Spleen (tissue), 7 donors: ENCODE data around the gene PIP5K1B.

ENCODE experiments used
- CTCF ChIP-seq, 11 experiments: fragments of 200-600 bp in 7 of 11; fragments of 450-650 bp in 4 of 11; sonication (generic) in 4 of 11; IDR thresholded peaks in 8 of 11; conservative IDR thresholded peaks in 3 of 11; 1 replicate in 7 of 11; 2 replicates in 4 of 11; pipeline versions ENCODE4 v1.4.0 to v1.8.0; 2016 to 2021; ENCODE audit warnings: antibody characterized with exemption in 11 of 11, inconsistent platforms in 4 of 11, mild to moderate bottlenecking in 1 of 11
- POLR2A ChIP-seq, 3 donors: fragments of 450-650 bp; IDR thresholded peaks; one replicate each; pipeline ENCODE4 v1.5.1; 2017; ENCODE audit warnings: antibody characterized with exemption in 3 of 3, mild to moderate bottlenecking in 1 of 3
- POLR2AphosphoS5 ChIP-seq, 3 donors: sonication (generic); formaldehyde crosslinking; IDR thresholded peaks; one replicate each; pipeline ENCODE4 v1.5.1; 2017; ENCODE audit warnings: antibody characterized with exemption in 3 of 3
- donor health status: DM: no; HTN: no; CAD: no; lungs with moderate emphysema.
- donor health status: DM: no; HTN: no; CAD: no.
- donor health status: DM: no; HTN: no; CAD: no.

DNA sequence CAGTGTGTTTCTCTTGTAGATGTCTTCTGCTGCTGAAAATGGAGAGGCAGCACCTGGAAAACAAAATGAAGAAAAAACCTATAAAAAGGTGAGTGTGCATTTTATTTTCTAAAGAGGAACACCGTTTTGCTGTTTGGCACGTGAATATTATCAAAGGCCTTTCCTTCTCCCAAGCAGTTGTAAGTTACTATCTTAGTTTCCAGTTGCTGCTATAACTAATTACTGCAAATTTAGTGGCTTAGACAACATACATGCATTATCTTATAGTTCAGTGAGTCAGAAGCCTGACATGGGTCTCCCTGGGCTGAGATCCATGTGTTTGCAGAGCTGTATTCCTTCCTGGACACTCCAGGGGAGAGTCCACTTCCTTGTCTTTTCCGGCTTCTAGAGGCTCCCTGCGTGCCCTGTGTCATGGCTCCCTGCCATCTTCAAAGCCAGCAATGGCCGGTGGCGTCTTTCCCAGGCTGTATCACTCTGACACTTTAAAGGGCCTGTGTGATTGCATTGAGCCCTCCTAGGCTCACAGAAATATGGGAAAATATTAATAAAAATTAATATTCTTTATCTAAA, 117.6 kb downstream of the PIP5K1B start:
- TF ChIP-seq CTCF (IDR thresholded peaks at IDR 0.05 in 8 of 11, conservative IDR thresholded peaks at IDR 0.05 in 3 of 11) (no peak), POLR2AphosphoS5 (IDR thresholded peaks at IDR 0.05) (peak in 1 of 3 donors; percentile 34), POLR2A (IDR thresholded peaks at IDR 0.05) (no peak)
